Loucy (cell line): ENCODE measurements around the gene RAD21L1.

ENCODE experiments used
- H2AFZ ChIP-seq: fragments of 200-600 bp; sonication (generic); 2 replicates; pipeline ENCODE4 v1.6.0; 2016; ENCODE audit warnings: antibody characterized with exemption, mild to moderate bottlenecking, low read length, moderate library complexity
- H3F3A ChIP-seq: fragments of 200-600 bp; 2 replicates; pipeline ENCODE4 v1.6.0; 2016; ENCODE audit warnings: antibody characterized with exemption, low read depth, mild to moderate bottlenecking
- H3K27me3 ChIP-seq: fragments of 200-600 bp; sonication (generic); 2 replicates; pipeline ENCODE4 v1.6.1; 2014; ENCODE audit warnings: low read length, mild to moderate bottlenecking; ENCODE audit not compliant: insufficient read depth, poor library complexity, severe bottlenecking
- H3K36me3 ChIP-seq: fragments of 200-600 bp; sonication (generic); 2 replicates; pipeline ENCODE4 v1.6.1; 2016; ENCODE audit warnings: low read length; ENCODE audit not compliant: insufficient read depth
- H3K4me1 ChIP-seq: fragments of 200-600 bp; sonication (generic); 2 replicates; pipeline ENCODE4 v1.5.1; 2014; ENCODE audit warnings: low read length, mild to moderate bottlenecking; ENCODE audit not compliant: insufficient read depth, poor library complexity, severe bottlenecking
- H3K4me2 ChIP-seq: fragments of 200-600 bp; sonication (generic); 2 replicates; pipeline ENCODE4 v1.6.0; 2014; ENCODE audit warnings: antibody characterized with exemption, low read length, low read depth, mild to moderate bottlenecking; ENCODE audit not compliant: poor library complexity, severe bottlenecking
- H3K4me3 ChIP-seq: fragments of 200-600 bp; sonication (generic); 2 replicates; pipeline ENCODE4 v1.5.1; 2014; ENCODE audit warnings: low read length, mild to moderate bottlenecking, mixed read lengths; ENCODE audit not compliant: poor library complexity, severe bottlenecking
- H3K79me2 ChIP-seq: fragments of 200-600 bp; sonication (generic); 2 replicates; pipeline ENCODE4 v1.6.1; 2014; ENCODE audit warnings: low read length; ENCODE audit not compliant: insufficient read depth
- H3K9ac ChIP-seq: fragments of 200-600 bp; sonication (generic); 2 replicates; pipeline ENCODE4 v1.6.0; 2014; ENCODE audit warnings: mild to moderate bottlenecking, low read depth, low read length, moderate library complexity; ENCODE audit not compliant: poor library complexity, severe bottlenecking
- H3K9me2 ChIP-seq: fragments of 200-600 bp; sonication (generic); replicated peaks from 2 replicates; pipeline ENCODE4 v1.6.1; 2016; ENCODE audit warnings: low read depth, low read length, mixed read lengths
- H3K9me3 ChIP-seq: fragments of 200-600 bp; sonication (generic); 2 replicates; pipeline ENCODE4 v1.6.1; 2014; ENCODE audit warnings: mild to moderate bottlenecking, antibody characterized with exemption, low read length, low read depth; ENCODE audit not compliant: insufficient read depth
- H4K20me1 ChIP-seq: fragments of 200-600 bp; sonication (generic); 2 replicates; pipeline ENCODE4 v1.6.0; 2014; ENCODE audit warnings: antibody characterized with exemption, low read length, mild to moderate bottlenecking; ENCODE audit not compliant: insufficient read depth, poor library complexity, severe bottlenecking
- EZH2phosphoT487 ChIP-seq: fragments of 200-600 bp; IDR thresholded peaks from 2 replicates; pipeline ENCODE4 v1.6.1; 2018; ENCODE audit warnings: antibody characterized with exemption, mild to moderate bottlenecking, moderate library complexity, borderline replicate concordance
- TF ChIP-seq, protein P1 (sequence below): fragments of 200-600 bp; sonication (generic); conservative IDR thresholded peaks from 2 replicates; pipeline ENCODE4 v1.5.1; 2014; ENCODE audit warnings: mild to moderate bottlenecking, antibody characterized with exemption, low read length

The RAD21L1 gene

DNA sequence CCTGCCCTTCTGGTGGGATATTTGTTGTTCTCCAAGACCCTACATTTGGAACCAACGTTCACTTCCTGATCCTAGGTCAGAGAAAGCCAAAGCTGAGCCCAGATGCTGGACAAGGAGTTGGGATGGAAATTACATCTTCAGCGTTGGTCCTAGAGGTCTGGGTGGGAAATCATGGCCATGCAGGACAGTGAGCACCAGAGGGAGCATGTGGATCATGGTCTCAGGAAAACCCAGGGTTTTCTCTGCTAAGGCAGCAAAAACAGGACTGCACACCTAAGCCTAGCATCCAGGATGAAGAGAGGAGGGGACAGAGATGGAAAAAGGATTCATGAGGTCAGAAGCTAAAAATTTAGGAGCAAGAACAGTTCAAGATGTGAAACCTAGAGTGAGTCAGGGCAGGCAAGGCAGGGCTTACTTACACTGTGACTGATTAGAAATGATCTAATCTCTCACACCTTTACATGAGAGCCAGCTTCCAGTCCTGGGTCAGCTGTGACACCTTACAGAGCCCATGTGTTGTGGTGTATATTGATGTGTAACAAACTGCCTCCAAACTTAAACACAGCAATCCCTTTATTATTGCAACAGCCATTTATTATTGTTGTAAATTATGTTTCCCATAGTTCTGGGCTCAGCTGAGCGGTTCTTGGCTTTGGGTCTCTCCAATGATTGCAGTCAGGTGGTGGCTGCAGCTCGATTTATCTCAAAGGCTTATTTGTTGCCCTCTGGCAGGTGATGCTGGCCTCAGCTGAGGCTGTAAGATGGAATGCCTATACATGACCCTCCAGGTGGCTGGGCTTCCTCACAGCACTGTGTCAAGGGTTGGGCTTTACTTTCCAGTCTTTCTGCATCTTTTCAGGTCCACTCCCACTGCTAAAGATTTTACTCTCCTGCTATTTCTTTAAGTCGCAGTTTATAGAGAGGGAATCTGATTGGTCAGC lies 16.1 kb upstream of the RAD21L1 start:
- Histone ChIP-seq H3K79me2 (no peaks in the 10 kb centered on the region), H3K27me3 (no peaks in the 10 kb centered on the region), H3K4me1 (no peaks in the 10 kb centered on the region), H3K4me3 (no peak overlapping the region), H3F3A (no peaks in the 10 kb centered on the region), H3K4me2 (no peak overlapping the region), H3K9ac (no peak overlapping the region), H4K20me1 (no peaks in the 10 kb centered on the region), H2AFZ (no peak overlapping the region), H3K9me3 (no peaks in the 10 kb centered on the region), H3K36me3 (no peaks in the 10 kb centered on the region), H3K9me2 (no peaks in the 10 kb centered on the region)
- TF ChIP-seq EZH2phosphoT487, result no peak
- TF ChIP-seq, protein P1, sequence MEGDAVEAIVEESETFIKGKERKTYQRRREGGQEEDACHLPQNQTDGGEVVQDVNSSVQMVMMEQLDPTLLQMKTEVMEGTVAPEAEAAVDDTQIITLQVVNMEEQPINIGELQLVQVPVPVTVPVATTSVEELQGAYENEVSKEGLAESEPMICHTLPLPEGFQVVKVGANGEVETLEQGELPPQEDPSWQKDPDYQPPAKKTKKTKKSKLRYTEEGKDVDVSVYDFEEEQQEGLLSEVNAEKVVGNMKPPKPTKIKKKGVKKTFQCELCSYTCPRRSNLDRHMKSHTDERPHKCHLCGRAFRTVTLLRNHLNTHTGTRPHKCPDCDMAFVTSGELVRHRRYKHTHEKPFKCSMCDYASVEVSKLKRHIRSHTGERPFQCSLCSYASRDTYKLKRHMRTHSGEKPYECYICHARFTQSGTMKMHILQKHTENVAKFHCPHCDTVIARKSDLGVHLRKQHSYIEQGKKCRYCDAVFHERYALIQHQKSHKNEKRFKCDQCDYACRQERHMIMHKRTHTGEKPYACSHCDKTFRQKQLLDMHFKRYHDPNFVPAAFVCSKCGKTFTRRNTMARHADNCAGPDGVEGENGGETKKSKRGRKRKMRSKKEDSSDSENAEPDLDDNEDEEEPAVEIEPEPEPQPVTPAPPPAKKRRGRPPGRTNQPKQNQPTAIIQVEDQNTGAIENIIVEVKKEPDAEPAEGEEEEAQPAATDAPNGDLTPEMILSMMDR, result 0 out of 2 replicates have a peak, but pooled peaks have one; percentile 17

DNA sequence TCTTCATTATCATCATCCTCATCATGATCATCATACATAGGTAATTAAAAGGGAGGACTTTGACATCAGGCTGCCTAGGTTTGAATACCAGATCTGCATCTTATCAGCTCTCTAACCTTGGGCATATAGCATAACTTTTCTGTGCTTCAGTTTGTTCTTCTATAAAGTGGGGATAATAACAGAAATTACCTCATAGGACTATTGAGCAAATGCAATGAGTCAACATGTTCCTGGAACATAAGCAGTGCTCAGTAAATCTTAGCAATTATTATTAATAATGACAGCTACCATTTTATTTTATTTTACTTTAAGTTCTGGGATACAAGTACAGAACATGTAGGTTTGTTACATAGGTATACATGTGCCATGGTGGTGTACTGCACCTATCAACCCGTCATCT lies 15.3 kb upstream of the RAD21L1 start:
- Histone ChIP-seq H3K27me3 (no peaks in the 10 kb centered on the region), H3K4me1 (no peaks in the 10 kb centered on the region), H3K4me2 (no peak overlapping the region), H3K36me3 (no peaks in the 10 kb centered on the region), H3K4me3 (no peak overlapping the region), H3K9ac (no peak overlapping the region), H3K9me3 (no peaks in the 10 kb centered on the region), H3K9me2 (no peaks in the 10 kb centered on the region), H2AFZ (no peak overlapping the region), H3F3A (no peaks in the 10 kb centered on the region), H3K79me2 (no peaks in the 10 kb centered on the region), H4K20me1 (no peaks in the 10 kb centered on the region)
- no peak for TF ChIP-seq EZH2phosphoT487
- TF ChIP-seq, protein P1, result no peak

DNA sequence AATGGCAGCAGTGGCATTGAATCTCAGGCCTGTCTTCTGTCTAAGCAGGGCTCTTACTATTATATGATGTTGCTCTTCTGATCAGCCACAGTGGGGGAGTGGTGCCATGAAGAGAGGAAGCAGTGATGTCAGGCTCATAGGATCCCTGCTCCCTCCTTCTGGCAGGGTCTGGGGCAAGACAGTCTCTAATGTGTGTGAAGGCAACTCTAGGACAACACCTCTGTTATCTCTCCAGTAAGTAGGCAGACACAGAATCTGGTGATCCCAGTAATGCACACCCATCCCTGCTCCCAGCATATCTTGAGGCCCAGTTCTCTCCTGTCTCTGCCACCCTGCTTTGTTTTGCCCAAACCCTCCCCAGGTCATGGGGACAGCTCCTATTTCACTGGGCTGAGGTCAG lies 13.8 kb upstream of the RAD21L1 start:
- H3K4me2 ChIP-seq, result no peak overlapping the region
- H3K4me1 ChIP-seq, result no peaks in the 10 kb centered on the region
- no peak for TF ChIP-seq EZH2phosphoT487
- TF ChIP-seq, protein P1, result no peak
- no peaks in the 10 kb centered on the region for H3F3A ChIP-seq
- H3K4me3 ChIP-seq, result no peak overlapping the region
- H2AFZ ChIP-seq, result 0 out of 2 replicates have a peak overlapping the region, but pooled peaks have one; percentile 87
- no peaks in the 10 kb centered on the region for H3K9me2 ChIP-seq
- H3K36me3 ChIP-seq, result no peaks in the 10 kb centered on the region
- no peaks in the 10 kb centered on the region for H3K27me3 ChIP-seq
- no peaks in the 10 kb centered on the region for H3K9me3 ChIP-seq
- no peak overlapping the region for H3K9ac ChIP-seq
- H3K79me2 ChIP-seq, result no peaks in the 10 kb centered on the region
- no peaks in the 10 kb centered on the region for H4K20me1 ChIP-seq
